Stimulated activated CD4-positive, alpha-beta T cell treated with anti-CD3 and anti-CD28 coated beads, Interleukin-4, amount 100 ng/mL, for 24 hours (primary cell): Measurements from ENCODE around the gene TRMT10C.
"Not testable (repeated sequence)": the region's sequence is repeated elsewhere in the genome, so short reads cannot be mapped to it uniquely, and the experiment has no call there.

Experiments
- DNase-seq: peaks from one replicate; pipeline ENCODE4 v3.0.0-alpha.2; 2020

The TRMT10C gene

GRCh38 chr3:101561630-101562328, at the start of gene TRMT10C:
Gene TRMT10C (plus strand): TSS chr3:101561868. CDS start chr3:101564782, 2,914 bp downstream.
- DNase-seq = peak; percentile 93

DNA sequence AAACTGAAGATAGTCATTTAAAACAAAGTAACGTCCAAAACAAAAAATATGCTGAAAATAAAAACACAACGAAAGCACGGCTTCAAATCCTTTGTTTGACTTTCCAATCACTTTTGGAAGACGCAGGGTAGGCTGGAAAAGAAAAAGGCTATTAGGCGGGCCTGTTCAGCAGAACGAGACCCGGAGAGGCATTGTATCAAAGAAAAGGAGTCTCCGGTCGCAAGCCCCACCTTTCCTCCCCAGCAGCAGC, 49.3 kb upstream of the TRMT10C start:
- no peak for DNase-seq

GRCh38 chr3:101512646-101513418, 48.8 kb upstream of the TRMT10C start, which contains the start of gene SENP7:
Gene SENP7 (minus strand): TSS chr3:101513212. CDS start chr3:101513130, 82 bp downstream.
- DNase-seq = peak; percentile 80

DNA sequence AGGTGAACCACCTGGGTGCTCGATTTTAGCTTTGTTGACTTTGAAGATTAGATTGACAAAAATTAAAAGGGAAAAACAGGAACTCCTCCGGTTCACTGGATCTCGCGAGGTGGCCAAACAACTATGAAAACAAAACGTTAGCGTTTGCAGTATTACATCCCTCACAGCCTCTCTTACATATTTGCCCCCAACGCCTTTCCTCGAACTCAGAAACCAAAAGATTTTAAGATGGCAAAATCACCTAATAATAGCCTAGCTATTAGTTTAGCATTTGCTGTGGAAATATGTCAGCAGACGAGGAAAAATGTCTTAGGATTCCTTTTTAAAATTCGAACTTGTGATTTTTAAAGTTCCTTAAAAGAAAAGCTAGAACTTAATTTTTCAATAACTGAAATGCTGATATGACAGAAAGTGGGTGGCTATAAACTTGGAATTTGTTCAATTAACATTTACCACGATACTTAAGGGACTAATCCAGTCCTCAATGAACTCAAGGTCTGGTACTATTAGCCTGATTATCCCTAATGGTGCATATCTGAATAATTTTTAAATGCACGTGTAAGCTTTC, 48.2 kb upstream of the TRMT10C start:
- DNase-seq = no peak

DNA sequence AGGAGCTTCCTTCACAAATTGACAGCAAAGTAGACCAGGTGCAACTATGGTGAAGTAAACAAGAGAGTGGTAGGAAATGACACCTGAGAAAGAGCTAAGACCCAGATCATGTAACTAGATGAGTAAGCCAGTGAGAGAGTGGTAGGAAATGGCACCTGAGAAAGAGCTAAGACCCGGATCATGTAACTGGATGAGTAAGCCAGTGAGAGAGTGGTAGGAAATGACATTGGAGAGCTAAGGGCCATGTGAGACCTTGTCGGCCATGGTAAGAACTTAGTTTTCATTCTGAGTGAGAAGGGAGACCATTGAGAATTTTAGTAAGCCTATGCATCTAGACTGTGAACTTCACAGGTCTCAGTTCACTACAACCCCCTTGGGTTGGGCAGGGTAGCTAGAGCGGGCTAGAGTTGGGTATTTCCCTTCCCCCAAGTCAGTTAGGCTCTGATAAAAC, 43.2 kb upstream of the TRMT10C start:
- DNase-seq = peak; percentile 59

- DNase-seq = no peak
Measured at GRCh38 chr3:101519685-101520365, 41.8 kb upstream of the TRMT10C start.

- no peak for DNase-seq
Measured at GRCh38 chr3:101521211-101521701, 40.4 kb upstream of the TRMT10C start.

DNA sequence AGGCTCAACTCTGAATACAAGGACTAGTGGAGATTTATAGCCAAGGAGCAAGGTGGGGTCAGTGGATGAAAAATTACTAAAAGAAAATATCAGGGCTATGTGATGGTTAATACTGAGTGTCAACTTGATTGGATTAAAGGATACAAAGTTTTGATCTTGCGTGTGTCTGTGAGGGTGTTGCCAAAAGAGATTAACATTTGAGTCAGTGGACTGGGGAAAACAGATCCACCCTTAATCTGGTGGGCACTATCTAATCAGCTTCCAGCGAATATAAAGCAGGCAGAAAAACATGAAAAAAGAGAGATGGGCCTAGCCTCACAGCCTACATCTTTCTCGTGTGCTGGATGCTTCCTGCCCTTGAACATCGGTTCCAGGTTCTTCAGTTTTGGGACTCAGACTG, 34.2 kb upstream of the TRMT10C start:
- no peak for DNase-seq

GRCh38 chr3:101527906-101528305, 33.8 kb upstream of the TRMT10C start:
- DNase-seq = no peak

GRCh38 chr3:101529816-101530685, 31.6 kb upstream of the TRMT10C start:
- no peak for DNase-seq

GRCh38 chr3:101530686-101531047, 31.0 kb upstream of the TRMT10C start:
- DNase-seq = no peak

DNA sequence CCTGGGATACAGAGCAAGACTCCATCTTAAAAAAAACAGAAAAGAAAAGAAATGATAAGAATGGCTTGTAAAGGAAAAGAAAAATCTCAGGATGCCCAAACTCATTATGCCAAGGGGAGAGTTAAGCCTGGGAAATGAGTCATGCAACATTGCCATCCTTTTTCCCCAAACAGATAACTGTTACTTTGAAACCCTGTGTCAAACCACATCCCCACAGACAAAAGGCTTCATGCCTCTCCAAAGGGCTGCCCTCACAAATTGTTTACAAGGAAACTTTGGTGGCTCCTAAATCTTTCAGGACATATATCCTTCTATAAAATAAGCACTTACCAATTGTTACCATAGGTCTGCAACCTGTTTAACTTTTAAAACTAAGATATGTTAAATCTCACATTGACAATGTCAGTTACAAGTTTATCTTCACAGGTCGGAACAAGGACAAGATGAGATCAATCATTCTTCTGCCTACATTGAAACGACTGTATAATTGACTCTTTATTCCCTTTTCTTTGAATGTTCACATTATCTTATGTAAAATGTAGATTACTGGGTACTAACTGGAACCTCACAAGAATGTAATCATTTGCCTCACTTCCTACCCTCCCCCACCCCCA, 30.1 kb upstream of the TRMT10C start:
- DNase-seq = no peak

GRCh38 chr3:101532783-101533602, 28.7 kb upstream of the TRMT10C start:
- no peak for DNase-seq

GRCh38 chr3:101533603-101533968, 28.1 kb upstream of the TRMT10C start:
- DNase-seq = no peak

- no peak for DNase-seq
Measured at GRCh38 chr3:101535221-101535620, 26.4 kb upstream of the TRMT10C start.

- no peak for DNase-seq
Measured at GRCh38 chr3:101536266-101536665, 25.4 kb upstream of the TRMT10C start.

DNA sequence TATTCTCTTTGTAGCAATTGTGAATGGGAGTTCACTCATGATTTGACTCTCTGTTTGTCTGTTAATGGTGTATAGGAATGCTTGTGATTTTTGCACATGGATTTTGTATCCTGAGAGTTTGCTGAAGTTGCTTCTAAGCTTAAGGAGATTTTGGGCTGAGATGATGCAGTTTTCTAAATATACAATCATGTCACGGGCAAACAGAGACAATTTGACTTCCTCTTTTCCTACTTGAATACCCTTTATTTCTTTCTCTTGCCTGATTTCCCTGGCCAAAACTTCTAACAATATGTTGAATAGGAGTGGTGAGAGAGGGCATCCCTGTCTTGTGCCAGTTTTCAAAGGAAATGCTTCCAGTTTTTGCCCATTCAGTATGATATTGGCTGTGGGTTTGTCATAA, 24.7 kb upstream of the TRMT10C start:
- DNase-seq = not testable (repeated sequence)

DNA sequence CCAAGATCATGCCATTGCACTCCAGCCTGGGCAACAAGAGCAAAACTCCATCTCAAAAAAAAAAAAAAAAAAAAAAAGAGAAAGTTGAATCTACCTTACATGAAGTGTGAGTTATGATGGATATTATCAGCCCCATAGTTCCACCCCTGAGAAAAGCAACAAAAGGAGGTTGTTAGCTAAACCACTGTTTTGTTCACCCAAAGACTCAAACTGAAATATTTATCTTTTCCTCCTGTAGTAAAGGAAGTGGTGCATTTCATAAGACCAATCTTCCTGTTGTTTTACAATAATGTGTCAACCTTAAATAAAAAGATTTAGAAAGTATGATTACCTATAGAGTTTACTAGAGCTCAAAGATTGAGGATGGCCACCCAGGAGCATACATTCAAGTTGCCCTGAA, 18.7 kb upstream of the TRMT10C start:
- DNase-seq = no peak

DNA sequence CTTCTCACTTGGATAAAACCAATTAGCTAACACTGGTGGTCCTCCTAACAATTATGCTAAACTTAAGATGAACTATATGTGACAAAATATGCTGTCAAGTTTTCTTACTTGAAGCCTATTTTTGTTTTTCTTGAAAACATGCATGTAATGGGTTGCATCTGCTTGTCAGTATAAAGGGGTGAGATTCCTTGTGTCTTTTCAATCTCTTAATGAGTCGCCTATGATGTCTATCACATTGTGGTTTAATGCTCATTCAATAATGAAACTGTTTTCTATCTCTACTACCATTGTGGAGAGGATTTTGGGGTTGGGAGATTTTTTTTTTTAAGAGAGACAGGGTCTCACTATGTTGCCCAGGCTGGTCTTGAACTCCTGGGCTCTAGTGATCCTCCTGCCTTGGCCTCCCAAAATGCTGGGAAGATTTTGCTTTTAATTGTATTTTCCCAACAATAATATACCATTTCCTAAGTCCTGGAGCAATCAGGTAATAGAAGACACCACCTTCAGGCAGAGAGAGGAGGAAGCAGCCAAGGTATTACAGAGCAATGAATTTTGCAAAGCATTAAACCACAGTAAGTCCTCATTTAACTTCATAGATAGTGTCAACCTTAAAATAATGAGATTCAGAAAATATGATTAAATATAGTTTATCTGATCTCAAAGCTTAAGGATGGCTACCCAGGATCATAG, 17.4 kb upstream of the TRMT10C start:
- no peak for DNase-seq

DNA sequence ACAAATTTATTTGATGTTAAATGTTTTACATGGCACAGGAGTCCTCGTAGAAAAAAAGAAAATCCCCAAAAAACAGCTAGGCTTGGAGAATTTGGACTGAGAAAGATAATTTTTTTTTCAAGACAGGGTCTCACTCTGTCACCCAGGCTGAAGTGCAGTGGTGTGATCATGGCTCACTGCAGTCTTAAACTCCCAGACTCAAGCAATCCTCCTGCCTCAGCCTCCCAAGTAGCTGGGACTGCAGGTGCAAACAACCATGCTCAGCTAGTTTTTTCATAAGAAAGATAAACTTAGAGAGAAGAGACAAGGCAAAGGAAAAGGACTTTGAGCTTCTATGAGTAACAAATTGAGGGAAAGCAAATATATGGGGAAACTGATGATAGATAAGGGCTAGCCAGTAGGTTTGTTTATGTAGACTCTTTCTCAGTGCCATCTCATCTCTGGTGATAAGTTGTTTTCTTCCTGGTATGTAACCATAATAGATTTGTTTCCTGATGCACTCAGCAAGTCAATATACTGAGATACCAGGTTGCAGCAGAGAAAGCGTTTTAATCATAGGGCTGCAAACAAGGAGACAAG, 13.1 kb upstream of the TRMT10C start:
- no peak for DNase-seq
